ENCODE data around the gene METTL15. TPM values are rescaled to one million over a fixed set of nuclear protein-coding genes. Genes with fewer than 3 reads are reported as not detected.

METTL15 gene
- total RNA-seq, 1 donor from 2014 or later: 10.3 TPM

DNA sequence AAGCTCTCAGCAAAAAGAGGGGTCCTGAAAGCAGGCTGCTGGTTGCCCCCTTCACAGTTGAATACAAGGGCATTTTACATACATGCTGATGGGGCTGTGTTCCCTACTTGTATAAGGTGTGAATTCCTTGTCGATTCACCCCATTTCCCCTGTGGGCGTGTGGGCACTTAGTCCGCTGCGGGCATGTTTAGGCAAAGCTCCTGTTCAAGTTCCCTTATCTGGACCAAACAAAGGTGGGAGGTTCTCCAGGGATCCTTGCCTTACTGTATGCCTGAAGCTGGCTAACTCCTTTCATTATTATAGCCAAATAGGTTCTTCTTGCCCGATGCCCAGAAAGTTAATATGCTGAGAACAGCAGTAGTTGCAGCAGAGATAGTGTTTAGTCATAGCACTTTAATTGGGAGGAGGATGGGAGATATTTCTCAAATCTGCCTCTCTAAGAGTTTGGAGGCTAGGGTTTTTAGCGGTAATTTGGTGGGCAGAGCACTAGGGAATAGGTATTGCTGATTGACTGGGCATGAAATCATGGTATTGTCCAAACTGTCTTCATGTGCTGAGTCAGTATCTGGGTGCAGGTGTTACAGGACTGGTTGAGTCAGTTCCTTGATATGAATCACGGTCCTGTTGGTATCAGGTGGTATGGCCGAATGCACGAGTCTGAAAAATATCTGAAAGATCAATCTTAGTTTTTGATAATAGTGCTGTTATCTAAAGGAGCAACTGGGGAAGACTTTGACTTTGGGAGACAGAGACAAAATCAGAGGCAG is 32.7 kb downstream of the METTL15 start:
- Mint-ChIP-seq H3K4me3 (ENCODE audit: unreplicated experiment) (no peak overlapping the region), H3K9me3 (ENCODE audit: low read depth) (peaks cover 21% of the 10 kb centered on the region), H3K36me3 (ENCODE audit: low read depth) (peaks cover 18% of the 10 kb centered on the region), H3K27me3 (ENCODE audit: low read depth) (no peaks in the 10 kb centered on the region), H3K4me1 (ENCODE audit: low read depth) (peaks cover 3% of the 10 kb centered on the region), H3K27ac (ENCODE audit: unreplicated experiment) (no peak overlapping the region)
- DNase-seq (ENCODE audit: low spot score): no peak
- TF ChIP-seq, protein P1, sequence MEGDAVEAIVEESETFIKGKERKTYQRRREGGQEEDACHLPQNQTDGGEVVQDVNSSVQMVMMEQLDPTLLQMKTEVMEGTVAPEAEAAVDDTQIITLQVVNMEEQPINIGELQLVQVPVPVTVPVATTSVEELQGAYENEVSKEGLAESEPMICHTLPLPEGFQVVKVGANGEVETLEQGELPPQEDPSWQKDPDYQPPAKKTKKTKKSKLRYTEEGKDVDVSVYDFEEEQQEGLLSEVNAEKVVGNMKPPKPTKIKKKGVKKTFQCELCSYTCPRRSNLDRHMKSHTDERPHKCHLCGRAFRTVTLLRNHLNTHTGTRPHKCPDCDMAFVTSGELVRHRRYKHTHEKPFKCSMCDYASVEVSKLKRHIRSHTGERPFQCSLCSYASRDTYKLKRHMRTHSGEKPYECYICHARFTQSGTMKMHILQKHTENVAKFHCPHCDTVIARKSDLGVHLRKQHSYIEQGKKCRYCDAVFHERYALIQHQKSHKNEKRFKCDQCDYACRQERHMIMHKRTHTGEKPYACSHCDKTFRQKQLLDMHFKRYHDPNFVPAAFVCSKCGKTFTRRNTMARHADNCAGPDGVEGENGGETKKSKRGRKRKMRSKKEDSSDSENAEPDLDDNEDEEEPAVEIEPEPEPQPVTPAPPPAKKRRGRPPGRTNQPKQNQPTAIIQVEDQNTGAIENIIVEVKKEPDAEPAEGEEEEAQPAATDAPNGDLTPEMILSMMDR (IDR thresholded peaks at IDR 0.05): no peak

- no peak overlapping the region for H3K4me3 Mint-ChIP-seq (ENCODE audit: unreplicated experiment)
- H3K9me3 Mint-ChIP-seq (ENCODE audit: low read depth): peaks cover 13% of the 10 kb centered on the region
- H3K27ac Mint-ChIP-seq (ENCODE audit: unreplicated experiment): no peak overlapping the region
- TF ChIP-seq, protein P1 (IDR thresholded peaks at IDR 0.05): no peak
- H3K36me3 Mint-ChIP-seq (ENCODE audit: low read depth): peaks cover 10% of the 10 kb centered on the region
- H3K4me1 Mint-ChIP-seq (ENCODE audit: low read depth): peaks cover 8% of the 10 kb centered on the region
- no peak for DNase-seq (ENCODE audit: low spot score)
- no peaks in the 10 kb centered on the region for H3K27me3 Mint-ChIP-seq (ENCODE audit: low read depth)
Measured at GRCh38 chr11:28142724-28143123, 34.5 kb downstream of the METTL15 start.

DNA sequence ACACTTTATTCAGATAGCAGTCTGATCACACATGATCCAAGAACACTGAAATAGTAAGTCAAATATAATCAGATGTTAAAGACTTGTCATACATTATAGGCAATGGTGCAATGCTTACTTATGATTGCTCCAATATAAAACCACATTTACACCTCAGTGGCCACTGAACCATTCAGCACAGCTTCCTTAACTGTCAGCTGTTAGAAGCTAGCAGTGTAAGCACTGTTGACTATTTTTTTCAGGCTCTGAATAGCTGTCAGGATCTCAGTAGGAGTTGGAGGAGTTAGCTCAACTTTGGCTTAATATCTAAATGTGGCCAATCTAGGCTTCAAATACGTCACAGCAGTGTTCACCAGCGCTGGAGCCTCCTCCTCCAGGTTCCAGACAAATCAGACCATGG is 36.6 kb downstream of the METTL15 start:
- DNase-seq (ENCODE audit: low spot score): no peak
- no peak overlapping the region for H3K4me3 Mint-ChIP-seq (ENCODE audit: unreplicated experiment)

DNA sequence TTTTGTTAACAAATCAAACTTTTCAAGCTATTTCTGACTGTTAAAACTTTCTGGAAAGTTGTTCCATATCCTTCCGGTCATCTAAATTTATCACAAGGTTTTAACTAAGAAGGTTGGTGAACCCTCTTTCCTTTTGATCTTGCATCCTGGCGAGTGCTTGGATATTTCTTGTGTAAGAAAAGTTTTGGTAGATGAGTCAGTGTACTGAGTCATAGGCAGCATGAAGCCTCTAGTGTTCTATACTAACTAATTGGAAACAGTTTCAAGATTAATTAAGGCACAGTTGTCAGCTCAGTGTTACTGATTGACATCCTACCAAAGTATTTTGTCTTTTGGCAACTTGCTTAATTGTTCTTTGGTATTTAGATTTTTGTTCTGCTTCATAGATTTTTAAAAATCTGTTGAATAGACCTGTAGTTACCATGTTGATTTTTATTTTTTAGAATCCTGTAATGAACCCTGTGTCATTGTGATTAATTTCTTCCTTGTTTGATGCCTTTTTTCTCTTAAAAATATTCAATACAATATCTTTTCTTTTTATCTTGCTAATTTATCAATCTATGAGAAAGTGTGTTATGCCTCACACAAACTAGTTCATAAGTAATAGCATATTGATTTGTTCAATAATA is 38.0 kb downstream of the METTL15 start:
- H3K9me3 Mint-ChIP-seq (ENCODE audit: low read depth): no peaks in the 10 kb centered on the region
- H3K27me3 Mint-ChIP-seq (ENCODE audit: low read depth): no peaks in the 10 kb centered on the region
- H3K4me3 Mint-ChIP-seq (ENCODE audit: unreplicated experiment): no peak overlapping the region
- no peak for DNase-seq (ENCODE audit: low spot score)
- H3K4me1 Mint-ChIP-seq (ENCODE audit: low read depth): peaks cover 8% of the 10 kb centered on the region
- TF ChIP-seq, protein P1 (IDR thresholded peaks at IDR 0.05): no peak
- no peak overlapping the region for H3K27ac Mint-ChIP-seq (ENCODE audit: unreplicated experiment)
- H3K36me3 Mint-ChIP-seq (ENCODE audit: low read depth): peaks cover 1% of the 10 kb centered on the region

More for the DNA sequence above, 36.6 kb downstream of the METTL15 start:
- TF ChIP-seq, protein P1 (IDR thresholded peaks at IDR 0.05): no peak
- Mint-ChIP-seq H3K27me3 (ENCODE audit: low read depth) (no peaks in the 10 kb centered on the region), H3K27ac (ENCODE audit: unreplicated experiment) (no peak overlapping the region), H3K4me1 (ENCODE audit: low read depth) (peaks cover 8% of the 10 kb centered on the region), H3K36me3 (ENCODE audit: low read depth) (peaks cover 9% of the 10 kb centered on the region), H3K9me3 (ENCODE audit: low read depth) (peaks cover 6% of the 10 kb centered on the region)

DNA sequence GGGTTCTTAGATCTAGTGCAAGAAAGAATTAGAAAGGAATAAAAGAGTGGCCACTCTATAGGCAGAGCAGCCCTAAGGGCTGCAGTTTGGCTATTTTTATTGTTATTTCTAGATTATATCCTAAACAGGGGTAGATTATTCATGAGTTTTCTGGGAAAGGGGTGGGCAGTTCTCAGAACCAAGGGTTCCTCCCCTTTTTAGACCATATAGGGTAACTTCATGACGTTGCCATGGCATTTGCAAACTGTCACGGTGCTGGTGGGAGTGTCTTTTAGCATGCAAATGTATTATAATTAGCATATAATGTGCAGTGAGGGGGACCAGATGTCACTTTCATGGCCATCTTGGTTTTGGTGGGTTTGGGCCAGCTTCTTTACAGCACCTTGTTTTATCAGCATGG is 44.6 kb downstream of the METTL15 start:
- Mint-ChIP-seq H3K4me1 (ENCODE audit: low read depth) (peaks cover 10% of the 10 kb centered on the region), H3K27me3 (ENCODE audit: low read depth) (no peaks in the 10 kb centered on the region)
- TF ChIP-seq, protein P1 (IDR thresholded peaks at IDR 0.05): no peak

More for the DNA sequence above, 44.6 kb downstream of the METTL15 start:
- peaks cover 6% of the 10 kb centered on the region for H3K36me3 Mint-ChIP-seq (ENCODE audit: low read depth)
- DNase-seq (ENCODE audit: low spot score): no peak
- H3K9me3 Mint-ChIP-seq (ENCODE audit: low read depth): no peaks in the 10 kb centered on the region
- no peak overlapping the region for H3K27ac Mint-ChIP-seq (ENCODE audit: unreplicated experiment)
- H3K4me3 Mint-ChIP-seq (ENCODE audit: unreplicated experiment): no peak overlapping the region
